Nephron progenitor cell (in vitro differentiated cells): ENCODE measurements around the gene UTS2R.

Experiments used
- DNase-seq: peaks from one replicate; pipeline ENCODE4 v3.0.0; 2021
- H3K27ac Mint-ChIP-seq: 2 replicates; pipeline ENCODE4 v1.8.0; 2021; ENCODE audit warnings: mild to moderate bottlenecking, moderate library complexity, mixed read lengths
- H3K27me3 Mint-ChIP-seq: 2 replicates; pipeline ENCODE4 v1.8.0; 2021; ENCODE audit warnings: mild to moderate bottlenecking, low read depth, mixed read lengths; ENCODE audit not compliant: poor library complexity
- H3K36me3 Mint-ChIP-seq: 2 replicates; pipeline ENCODE4 v1.8.0; 2021; ENCODE audit warnings: low read depth, mixed read lengths
- H3K4me1 Mint-ChIP-seq: 2 replicates; pipeline ENCODE4 v1.8.0; 2021; ENCODE audit warnings: mixed read lengths
- H3K4me3 Mint-ChIP-seq: 2 replicates; pipeline ENCODE4 v1.8.0; 2021; ENCODE audit warnings: mild to moderate bottlenecking, moderate library complexity, mixed read lengths
- H3K9me3 Mint-ChIP-seq: 2 replicates; pipeline ENCODE4 v1.8.0; 2021; ENCODE audit warnings: mild to moderate bottlenecking, moderate library complexity, mixed read lengths
- CTCF ChIP-seq: fragments of 200-600 bp; sonication (generic); IDR thresholded peaks from 2 replicates; pipeline ENCODE4 v1.5.0; 2021; ENCODE audit warnings: antibody characterized with exemption

UTS2R gene

DNA sequence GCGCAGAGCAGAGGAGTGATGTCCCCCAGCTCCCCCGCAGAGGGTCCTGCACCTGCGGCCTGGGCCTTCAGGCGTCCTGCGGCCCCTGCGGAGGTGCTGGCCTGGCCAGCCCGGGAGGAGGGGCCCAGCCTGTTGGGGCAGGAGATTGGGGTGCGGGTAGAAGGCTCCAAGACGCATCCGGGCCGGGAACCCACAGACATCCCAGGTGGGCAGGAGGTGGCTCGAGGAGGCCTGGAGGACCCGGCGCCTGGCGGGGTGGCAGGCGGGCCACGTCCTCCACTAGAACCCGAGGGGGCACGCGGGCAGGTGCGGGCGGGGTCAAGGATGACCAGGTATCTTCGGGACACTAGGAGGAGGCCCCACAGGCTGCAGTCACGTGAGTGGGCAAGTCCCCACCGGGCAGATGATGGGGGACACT is 37.4 kb upstream of the UTS2R start:
- no peak for DNase-seq
- H3K4me3 Mint-ChIP-seq = no peak overlapping the region
- H3K36me3 Mint-ChIP-seq = no peaks in the 10 kb centered on the region
- H3K4me1 Mint-ChIP-seq = peaks cover 48% of the 10 kb centered on the region
- no peak overlapping the region for H3K27ac Mint-ChIP-seq
- no peak for TF ChIP-seq CTCF
- no peaks in the 10 kb centered on the region for H3K9me3 Mint-ChIP-seq
- H3K27me3 Mint-ChIP-seq = peaks cover 76% of the 10 kb centered on the region

DNA sequence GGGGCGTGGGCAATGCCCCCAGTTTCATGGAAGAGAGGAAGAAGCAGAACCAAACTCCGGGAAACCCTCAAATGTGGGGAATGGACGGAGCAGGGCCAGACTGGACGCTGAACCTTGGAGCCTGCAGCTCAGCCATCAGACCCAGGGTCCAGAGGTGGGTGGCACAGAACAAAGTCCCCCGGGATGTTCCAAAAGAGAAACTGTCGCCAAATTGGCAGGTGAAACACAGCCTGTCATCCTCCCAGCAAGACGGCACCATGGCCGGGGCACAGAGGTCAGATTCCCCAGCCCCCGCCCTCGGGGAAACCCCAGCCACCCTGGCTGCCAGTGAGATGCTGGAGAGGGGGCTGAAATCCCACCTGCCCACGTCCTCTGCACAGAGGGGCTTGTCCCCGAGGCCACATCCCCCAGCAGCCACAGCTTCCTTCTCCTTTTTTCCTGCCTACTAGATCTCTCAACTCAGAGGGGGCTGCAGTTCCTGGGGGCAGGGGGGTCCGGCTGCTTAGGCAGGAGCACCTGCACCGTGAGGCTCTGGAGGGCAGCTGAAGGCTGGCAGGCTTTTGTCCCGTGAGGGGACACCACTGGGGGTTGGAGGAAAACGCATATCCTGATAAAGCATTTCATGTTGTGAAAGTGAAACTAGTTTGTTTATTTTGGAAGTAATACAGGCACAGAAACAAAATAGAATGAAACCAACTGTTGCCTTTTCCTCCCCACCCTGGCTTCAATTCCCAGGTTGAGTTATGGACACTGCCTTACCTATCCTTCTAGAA is 36.8 kb upstream of the UTS2R start:
- H3K27me3 Mint-ChIP-seq = peaks cover 74% of the 10 kb centered on the region
- no peak for TF ChIP-seq CTCF
- peak overlapping the region; percentile 52 for H3K4me3 Mint-ChIP-seq
- no peak overlapping the region for H3K27ac Mint-ChIP-seq
- DNase-seq = no peak
- peaks cover 51% of the 10 kb centered on the region for H3K4me1 Mint-ChIP-seq
- H3K9me3 Mint-ChIP-seq = no peaks in the 10 kb centered on the region
- no peaks in the 10 kb centered on the region for H3K36me3 Mint-ChIP-seq

GRCh38 chr17:82338858-82339633 is 32.5 kb upstream of the UTS2R start:
- peak overlapping the region; percentile 19 for H3K4me3 Mint-ChIP-seq
- DNase-seq = no peak
- no peak overlapping the region for H3K27ac Mint-ChIP-seq
- H3K27me3 Mint-ChIP-seq = peaks cover 48% of the 10 kb centered on the region
- peaks cover 27% of the 10 kb centered on the region for H3K9me3 Mint-ChIP-seq
- peaks cover 50% of the 10 kb centered on the region for H3K4me1 Mint-ChIP-seq
- TF ChIP-seq CTCF = no peak
- no peaks in the 10 kb centered on the region for H3K36me3 Mint-ChIP-seq

- TF ChIP-seq CTCF = no peak
- DNase-seq = no peak
- Mint-ChIP-seq H3K4me1 (peaks cover 53% of the 10 kb centered on the region), H3K27me3 (peaks cover 40% of the 10 kb centered on the region), H3K9me3 (peaks cover 27% of the 10 kb centered on the region), H3K4me3 (no peak overlapping the region), H3K27ac (no peak overlapping the region), H3K36me3 (no peaks in the 10 kb centered on the region)
These were observed 31.7 kb upstream of the UTS2R start for GRCh38 chr17:82339634-82340580.

- Mint-ChIP-seq H3K27me3 (peaks cover 18% of the 10 kb centered on the region), H3K36me3 (no peaks in the 10 kb centered on the region), H3K9me3 (peaks cover 27% of the 10 kb centered on the region), H3K27ac (no peak overlapping the region), H3K4me3 (no peak overlapping the region), H3K4me1 (peaks cover 51% of the 10 kb centered on the region)
- no peak for DNase-seq
- TF ChIP-seq CTCF = no peak
These were observed 29.0 kb upstream of the UTS2R start for GRCh38 chr17:82342361-82343079.
